Mesothelial cell of epicardium (in vitro differentiated cells): ENCODE results near the gene NTSR1. TPM values are rescaled to one million over a fixed set of nuclear protein-coding genes. Genes with fewer than 3 reads are reported as not detected.

Experiments
- DNase-seq, 2 experiments: peaks; one replicate each; pipeline ENCODE4 v3.0.0; 2021; ENCODE audit warnings: low spot score in 2 of 2; ENCODE audit not compliant: unreplicated experiment in 2 of 2
- H3K27ac Mint-ChIP-seq: 2 replicates; pipeline ENCODE4 v1.8.0; 2021; ENCODE audit warnings: mixed read lengths
- H3K27me3 Mint-ChIP-seq: 2 replicates; pipeline ENCODE4 v1.8.0; 2021; ENCODE audit warnings: low read depth, mixed read lengths
- H3K36me3 Mint-ChIP-seq: 2 replicates; pipeline ENCODE4 v1.8.0; 2021; ENCODE audit warnings: mixed read lengths
- H3K4me1 Mint-ChIP-seq: 2 replicates; pipeline ENCODE4 v1.8.0; 2021; ENCODE audit warnings: mixed read lengths
- H3K4me3 Mint-ChIP-seq: 2 replicates; pipeline ENCODE4 v1.8.0; 2021; ENCODE audit warnings: mild to moderate bottlenecking, moderate library complexity, mixed read lengths
- H3K9me3 Mint-ChIP-seq: 2 replicates; pipeline ENCODE4 v1.8.0; 2021; ENCODE audit warnings: mixed read lengths
- CTCF ChIP-seq: fragments of 200-600 bp; sonication (generic); IDR thresholded peaks from one replicate; pipeline ENCODE4 v1.5.0; 2021; ENCODE audit warnings: antibody characterized with exemption; ENCODE audit not compliant: unreplicated experiment
- total RNA-seq: library from RNA; stranded (reverse); gene quantifications from 3 replicates; pipeline ENCODE4 v1.2.1, GENCODE V29; 2021

Gene NTSR1
- total RNA-seq, 1 donor from 2014 or later: 0.36 TPM

DNA sequence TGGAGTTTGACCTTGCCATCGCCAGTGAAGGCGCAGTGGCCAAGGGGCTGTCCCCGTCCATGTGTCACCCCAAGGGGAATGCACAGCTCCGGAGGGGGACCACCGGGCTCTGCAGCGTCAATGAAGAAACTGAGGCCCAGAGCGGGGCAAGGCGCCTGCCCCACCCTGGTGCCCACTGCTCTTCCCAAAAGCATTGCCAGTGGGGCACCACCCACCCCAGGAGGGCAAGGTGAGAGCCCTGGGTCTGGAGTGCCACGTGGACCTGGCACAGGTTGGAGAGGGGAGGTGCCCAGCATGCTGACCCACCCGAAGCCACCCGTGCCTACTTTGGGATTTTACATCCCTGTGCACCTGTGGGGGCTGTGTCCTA, 8.3 kb downstream of the NTSR1 start:
- TF ChIP-seq CTCF: no peak
- peaks cover 67% of the 10 kb centered on the region for H3K27me3 Mint-ChIP-seq
- H3K4me1 Mint-ChIP-seq: no peaks in the 10 kb centered on the region
- H3K4me3 Mint-ChIP-seq: no peak overlapping the region
- peaks cover 26% of the 10 kb centered on the region for H3K9me3 Mint-ChIP-seq
- H3K27ac Mint-ChIP-seq: no peak overlapping the region
- peaks cover 3% of the 10 kb centered on the region for H3K36me3 Mint-ChIP-seq
- DNase-seq: no peak

- TF ChIP-seq CTCF: no peak
- H3K4me1 Mint-ChIP-seq: no peaks in the 10 kb centered on the region
- H3K9me3 Mint-ChIP-seq: peaks cover 31% of the 10 kb centered on the region
- H3K4me3 Mint-ChIP-seq: no peak overlapping the region
- H3K27me3 Mint-ChIP-seq: peaks cover 65% of the 10 kb centered on the region
- no peak overlapping the region for H3K27ac Mint-ChIP-seq
- DNase-seq: no peak
- peaks cover 3% of the 10 kb centered on the region for H3K36me3 Mint-ChIP-seq
These were observed 9.3 kb downstream of the NTSR1 start for GRCh38 chr20:62717933-62718332.

DNA sequence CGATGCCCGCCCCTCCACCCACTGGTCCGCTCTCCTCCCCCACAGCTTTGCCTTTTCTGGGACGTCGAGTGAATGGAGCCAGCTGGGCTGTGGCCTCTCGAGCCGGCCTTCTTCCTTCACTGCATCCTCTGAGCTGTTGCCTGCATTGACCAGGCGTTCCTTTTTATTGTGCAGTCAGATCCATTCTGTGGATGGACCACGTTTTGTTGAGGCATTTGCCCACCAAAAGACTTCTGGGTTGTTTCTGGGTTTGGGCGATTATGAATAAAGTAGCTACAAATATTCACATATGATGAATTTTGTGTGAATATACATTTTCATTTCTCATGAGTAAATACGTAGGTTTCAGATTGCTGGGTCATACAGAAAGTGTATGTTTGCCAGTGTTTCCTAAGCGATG, 9.9 kb downstream of the NTSR1 start:
- peaks cover 31% of the 10 kb centered on the region for H3K9me3 Mint-ChIP-seq
- TF ChIP-seq CTCF: no peak
- H3K4me3 Mint-ChIP-seq: no peak overlapping the region
- peaks cover 62% of the 10 kb centered on the region for H3K27me3 Mint-ChIP-seq
- H3K36me3 Mint-ChIP-seq: peaks cover 3% of the 10 kb centered on the region
- no peak overlapping the region for H3K27ac Mint-ChIP-seq
- peaks cover 4% of the 10 kb centered on the region for H3K4me1 Mint-ChIP-seq
- DNase-seq: no peak

GRCh38 chr20:62719250-62719935, 10.8 kb downstream of the NTSR1 start:
- H3K4me1 Mint-ChIP-seq: peaks cover 4% of the 10 kb centered on the region
- H3K4me3 Mint-ChIP-seq: no peak overlapping the region
- peaks cover 28% of the 10 kb centered on the region for H3K9me3 Mint-ChIP-seq
- TF ChIP-seq CTCF: no peak
- H3K36me3 Mint-ChIP-seq: peaks cover 3% of the 10 kb centered on the region
- peaks cover 57% of the 10 kb centered on the region for H3K27me3 Mint-ChIP-seq
- DNase-seq: no peak
- H3K27ac Mint-ChIP-seq: no peak overlapping the region

DNA sequence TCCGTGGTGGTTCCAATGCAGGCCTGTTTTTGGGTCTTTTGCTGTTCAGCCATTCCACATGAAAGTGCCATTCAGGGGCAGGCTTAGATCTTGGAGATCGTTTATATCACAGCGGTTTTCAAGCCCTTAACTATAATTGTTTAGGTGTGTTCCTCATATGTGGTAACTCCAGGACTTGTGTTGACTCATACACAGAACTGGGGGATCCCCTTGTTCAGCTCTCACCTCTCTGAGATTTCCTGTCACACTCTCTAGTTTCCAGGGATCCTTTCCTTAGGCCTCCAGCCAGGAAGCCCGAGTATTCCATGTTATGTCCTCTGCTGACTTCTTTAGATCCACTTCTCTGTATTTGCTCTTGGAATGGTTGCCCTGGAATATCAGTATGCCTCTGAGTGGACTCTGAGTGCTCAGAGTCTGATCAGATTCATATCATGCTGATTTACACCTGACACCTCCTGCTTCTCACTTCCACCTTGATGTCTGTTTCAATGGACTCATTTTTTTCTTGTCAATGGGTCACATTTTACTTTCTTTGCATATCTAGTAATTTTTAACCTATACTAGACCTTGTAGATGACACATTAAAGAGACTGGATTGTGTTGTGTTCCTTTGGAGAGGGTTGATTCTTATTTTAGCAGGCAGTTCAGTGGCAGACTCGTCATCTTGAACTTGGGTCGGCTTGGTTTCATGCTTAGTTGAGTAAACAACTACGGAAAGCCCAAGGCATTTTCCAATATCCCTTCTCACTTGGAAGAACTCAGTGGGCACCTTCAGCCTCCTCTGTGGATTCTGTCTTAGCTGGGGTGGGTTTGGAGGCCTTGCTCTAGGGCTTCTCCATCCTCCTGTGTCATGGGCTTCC, 13.1 kb downstream of the NTSR1 start:
- peaks cover 3% of the 10 kb centered on the region for H3K36me3 Mint-ChIP-seq
- TF ChIP-seq CTCF: no peak
- DNase-seq: no peak
- H3K27me3 Mint-ChIP-seq: peaks cover 62% of the 10 kb centered on the region
- H3K9me3 Mint-ChIP-seq: peaks cover 27% of the 10 kb centered on the region
- H3K27ac Mint-ChIP-seq: no peak overlapping the region
- peaks cover 4% of the 10 kb centered on the region for H3K4me1 Mint-ChIP-seq
- no peak overlapping the region for H3K4me3 Mint-ChIP-seq
